HEK293T (cell line): ENCODE measurements around the gene CAPN9.
A peak's percentile ranks its signal among the peaks of the same experiment; 100 is the strongest.

ENCODE experiments used
- CTCF ChIA-PET: fragments of 350-600 bp; formaldehyde crosslinking; extraction: SDS; loops from one replicate; lab custom pipeline; 2021; ENCODE audit warnings: antibody characterized with exemption, inconsistent platforms; lab: Yijun Ruan, JAX
- POLR2A ChIA-PET: fragments of 350-600 bp; formaldehyde crosslinking; extraction: SDS; loops from one replicate; lab custom pipeline; 2020; ENCODE audit warnings: antibody characterized with exemption, inconsistent platforms; lab: Yijun Ruan, JAX
- DNase-seq: peaks from one replicate; pipeline ENCODE4 v3.0.0; 2012; ENCODE audit warnings: mixed read lengths; ENCODE audit errors: extremely low spot score
- ARNT ChIP-seq: fragments of 450-650 bp; IDR thresholded peaks from 2 replicates; pipeline ENCODE4 v1.6.1; 2017; ENCODE audit warnings: mild to moderate bottlenecking
- BHLHE40 ChIP-seq: fragments of 450-650 bp; IDR thresholded peaks from 2 replicates; pipeline ENCODE4 v1.6.1; 2016; ENCODE audit warnings: mild to moderate bottlenecking, moderate library complexity, borderline replicate concordance
- CTBP1 ChIP-seq: fragments of 450-650 bp; IDR thresholded peaks from 2 replicates; pipeline ENCODE4 v1.6.1; 2016; ENCODE audit warnings: borderline replicate concordance
- ELF4 ChIP-seq: fragments of 450-650 bp; IDR thresholded peaks from 2 replicates; pipeline ENCODE4 v1.6.1; 2017; ENCODE audit warnings: antibody characterized with exemption
- FOXA1 ChIP-seq: fragments of 450-650 bp; IDR thresholded peaks from 2 replicates; pipeline ENCODE4 v1.6.1; 2016; ENCODE audit warnings: mild to moderate bottlenecking
- FOXK2 ChIP-seq: fragments of 450-650 bp; IDR thresholded peaks from 2 replicates; pipeline ENCODE4 v1.6.1; 2016; ENCODE audit warnings: mild to moderate bottlenecking
- FOXM1 ChIP-seq: fragments of 450-650 bp; IDR thresholded peaks from 2 replicates; pipeline ENCODE4 v1.6.1; 2017; ENCODE audit warnings: mild to moderate bottlenecking, borderline replicate concordance
- HDGF ChIP-seq: fragments of 450-650 bp; IDR thresholded peaks from 2 replicates; pipeline ENCODE4 v1.6.1; 2017; ENCODE audit warnings: antibody characterized with exemption, borderline replicate concordance
- L3MBTL2 ChIP-seq: fragments of 450-650 bp; conservative IDR thresholded peaks from 2 replicates; pipeline ENCODE4 v1.6.1; 2016; ENCODE audit warnings: mild to moderate bottlenecking
- LEF1 ChIP-seq: fragments of 450-650 bp; IDR thresholded peaks from 2 replicates; pipeline ENCODE4 v1.6.1; 2017; ENCODE audit warnings: mild to moderate bottlenecking, borderline replicate concordance
- NFRKB ChIP-seq: fragments of 450-650 bp; IDR thresholded peaks from 2 replicates; pipeline ENCODE4 v1.6.1; 2016; ENCODE audit warnings: mild to moderate bottlenecking, moderate library complexity
- SP1 ChIP-seq: fragments of 450-650 bp; IDR thresholded peaks from 2 replicates; pipeline ENCODE4 v1.6.1; 2017
- SUZ12 ChIP-seq: fragments of 450-650 bp; IDR thresholded peaks from 2 replicates; pipeline ENCODE4 v1.6.1; 2016; ENCODE audit warnings: mild to moderate bottlenecking
- TARDBP ChIP-seq: fragments of 450-650 bp; IDR thresholded peaks from 2 replicates; pipeline ENCODE4 v1.6.1; 2016
- ZNF384 ChIP-seq: fragments of 450-650 bp; IDR thresholded peaks from 2 replicates; pipeline ENCODE4 v1.6.1; 2016
- TF ChIP-seq, protein P1 (sequence below): fragments of 450-650 bp; IDR thresholded peaks from 2 replicates; pipeline ENCODE4 v1.6.1; 2016

The CAPN9 gene

DNA sequence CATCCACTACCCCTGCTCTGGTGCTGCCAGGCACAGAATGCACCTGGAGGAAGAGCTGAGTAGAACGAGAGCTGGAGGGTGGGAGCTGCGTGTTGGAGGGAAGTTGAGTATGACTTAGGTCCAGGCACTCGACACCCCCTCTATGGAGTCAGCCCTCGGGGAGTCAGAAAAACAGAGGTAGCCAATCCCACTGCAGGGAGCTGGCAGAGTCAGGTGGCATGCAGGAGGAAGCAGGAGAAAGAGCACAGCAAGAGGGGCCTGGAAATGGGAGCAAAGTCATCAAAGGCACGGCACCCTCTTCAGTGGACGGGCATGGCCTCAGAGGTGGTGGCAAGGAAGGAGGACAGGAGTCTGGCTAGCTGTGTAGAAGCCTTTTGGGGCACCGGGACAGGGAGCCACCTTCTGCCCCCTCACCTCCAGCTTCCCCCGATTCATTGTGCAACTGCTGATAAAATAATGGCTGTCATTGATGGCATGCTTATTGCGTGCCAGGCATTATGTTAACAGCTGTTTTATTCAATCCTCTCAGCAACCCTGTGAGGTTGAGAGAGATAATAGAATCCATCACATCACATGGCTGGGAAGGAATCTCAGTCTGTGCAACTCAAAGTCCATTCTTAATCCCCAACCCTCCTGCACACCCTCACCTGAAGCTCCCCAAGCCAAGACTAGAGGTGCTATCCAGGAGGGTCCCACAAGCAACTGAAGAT is 79.1 kb downstream of the CAPN9 start:
- POLR2A ChIA-PET = interaction anchor here (0.9 kb wide), 1 partner anchor 42 kb away, joined by 4 read pairs; the partner anchor contains the start of gene C1orf198
- TF ChIP-seq, protein P1, sequence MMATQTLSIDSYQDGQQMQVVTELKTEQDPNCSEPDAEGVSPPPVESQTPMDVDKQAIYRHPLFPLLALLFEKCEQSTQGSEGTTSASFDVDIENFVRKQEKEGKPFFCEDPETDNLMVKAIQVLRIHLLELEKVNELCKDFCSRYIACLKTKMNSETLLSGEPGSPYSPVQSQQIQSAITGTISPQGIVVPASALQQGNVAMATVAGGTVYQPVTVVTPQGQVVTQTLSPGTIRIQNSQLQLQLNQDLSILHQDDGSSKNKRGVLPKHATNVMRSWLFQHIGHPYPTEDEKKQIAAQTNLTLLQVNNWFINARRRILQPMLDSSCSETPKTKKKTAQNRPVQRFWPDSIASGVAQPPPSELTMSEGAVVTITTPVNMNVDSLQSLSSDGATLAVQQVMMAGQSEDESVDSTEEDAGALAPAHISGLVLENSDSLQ = no peak
- TF ChIP-seq ARNT = no peak
- no peak for TF ChIP-seq CTBP1
- no peak for TF ChIP-seq TARDBP
- TF ChIP-seq FOXA1 = no peak
- no peak for TF ChIP-seq FOXM1
- no peak for TF ChIP-seq BHLHE40
- TF ChIP-seq SP1 = no peak
- no peak for TF ChIP-seq HDGF
- no peak for TF ChIP-seq ELF4
- no peak for TF ChIP-seq FOXK2
- TF ChIP-seq LEF1 = no peak
- no peak for TF ChIP-seq ZNF384
- TF ChIP-seq NFRKB = no peak
- no peak for TF ChIP-seq SUZ12
- no peak for TF ChIP-seq L3MBTL2
- CTCF ChIA-PET = no interaction called here
- DNase-seq = no peak

DNA sequence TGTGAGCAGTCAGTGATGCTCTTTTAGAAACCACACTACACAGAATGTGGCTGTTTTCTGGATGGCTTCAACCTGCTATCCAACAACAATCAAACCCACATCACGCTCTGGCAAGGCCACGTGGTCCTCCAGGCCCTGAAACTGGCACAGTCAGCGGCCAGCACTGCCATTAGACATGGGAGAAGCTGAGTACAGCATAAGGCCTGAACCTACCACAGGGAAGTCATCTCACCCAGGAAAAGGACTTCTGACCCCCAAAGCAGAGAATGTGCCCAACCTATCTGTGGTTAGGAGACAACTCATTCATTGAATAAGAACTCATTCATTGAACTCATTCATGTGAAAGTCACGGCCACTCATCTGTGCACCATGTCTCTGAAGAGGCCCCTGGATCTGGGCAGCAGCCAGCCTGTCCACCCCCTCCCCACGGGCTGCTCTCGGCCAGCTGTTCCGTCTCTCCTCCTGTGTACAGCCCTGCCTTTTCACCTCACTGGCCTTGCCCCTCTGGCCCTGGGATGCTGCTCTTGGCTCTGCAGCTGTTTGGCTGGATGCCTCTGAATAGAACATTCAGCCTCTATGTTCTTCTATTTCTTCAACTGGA is 80.0 kb downstream of the CAPN9 start:
- no peak for TF ChIP-seq TARDBP
- TF ChIP-seq NFRKB = no peak
- no peak for TF ChIP-seq SP1
- no peak for TF ChIP-seq ARNT
- TF ChIP-seq, protein P1 = no peak
- no peak for TF ChIP-seq HDGF
- TF ChIP-seq L3MBTL2 = no peak
- no peak for TF ChIP-seq ZNF384
- TF ChIP-seq LEF1 = no peak
- TF ChIP-seq ELF4 = no peak
- no peak for TF ChIP-seq BHLHE40
- TF ChIP-seq CTBP1 = no peak
- no peak for TF ChIP-seq FOXK2
- no peak for TF ChIP-seq SUZ12
- ChIA-PET POLR2A (interaction anchor here (0.9 kb wide), 1 partner anchor 41 kb away, joined by 4 read pairs; the partner anchor contains the start of gene C1orf198), CTCF (no interaction called here)
- DNase-seq = no peak

DNA sequence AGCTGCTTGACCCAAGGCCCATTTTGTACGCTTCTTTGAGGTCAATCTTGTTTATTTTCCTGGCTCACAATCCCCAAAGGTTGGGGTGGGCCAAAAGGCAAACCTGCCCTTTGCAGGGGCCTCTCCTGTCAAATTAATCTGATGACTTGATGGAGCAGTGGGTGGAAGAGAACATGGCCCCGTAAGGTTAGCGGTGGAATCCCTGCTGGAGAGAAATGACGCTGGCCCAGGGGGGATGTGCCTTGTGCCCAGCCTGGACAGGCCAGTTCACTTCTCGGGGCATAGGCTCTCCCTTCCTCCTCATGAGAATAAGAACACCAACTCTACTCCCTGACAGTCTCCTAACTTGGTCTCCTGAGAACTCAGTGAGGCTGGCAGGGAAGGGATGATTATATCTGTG is 80.6 kb downstream of the CAPN9 start:
- DNase-seq = no peak
- TF ChIP-seq ARNT (no peak), HDGF (no peak)
- ChIA-PET POLR2A (no interaction called here), CTCF (no interaction called here)

DNA sequence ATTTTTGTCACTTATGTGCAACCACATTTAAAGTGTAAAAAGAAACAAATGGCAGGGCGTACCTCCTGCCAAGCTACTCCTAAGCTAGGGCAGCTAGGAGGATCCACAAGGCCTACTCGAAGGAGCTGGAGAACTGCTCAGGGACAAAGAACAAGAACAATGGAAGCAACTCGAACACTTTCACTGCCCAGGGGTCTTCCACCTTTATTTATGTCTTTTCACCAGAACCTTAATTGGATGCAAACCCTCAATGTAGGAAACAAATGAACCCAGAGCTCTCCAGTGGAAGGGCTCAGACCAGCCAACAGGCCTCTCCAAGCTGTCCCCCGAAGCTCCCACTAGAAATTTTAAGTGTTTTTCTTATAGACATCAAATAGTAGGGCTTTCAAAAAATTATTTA is 81.2 kb downstream of the CAPN9 start:
- POLR2A ChIA-PET = no interaction called here
- TF ChIP-seq NFRKB = no peak
- peak; percentile 3 for DNase-seq
- CTCF ChIA-PET = no interaction called here

DNA sequence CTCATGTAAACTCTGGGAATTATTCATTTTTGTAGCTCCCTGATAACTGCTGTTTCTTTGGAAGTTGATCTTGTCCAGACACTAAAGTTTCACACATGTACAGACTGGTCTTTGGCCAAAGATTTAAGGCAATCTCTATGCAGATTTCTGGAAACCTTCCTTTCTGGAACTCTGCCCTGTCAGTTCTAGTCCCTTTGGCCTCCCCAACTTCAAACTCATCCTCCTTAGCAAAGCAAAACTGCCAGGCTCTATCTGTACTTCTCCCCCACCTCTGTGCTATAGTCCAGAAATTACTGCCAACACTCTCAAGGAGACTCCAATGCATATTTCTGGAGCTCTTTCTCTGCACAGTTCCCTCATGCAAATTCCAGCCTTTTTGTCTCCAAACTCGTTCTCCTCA is 84.6 kb downstream of the CAPN9 start:
- POLR2A ChIA-PET = no interaction called here
- CTCF ChIA-PET = no interaction called here
- TF ChIP-seq HDGF (no peak), ELF4 (no peak), SUZ12 (no peak), ARNT (no peak), TARDBP (no peak), ZNF384 (no peak)
- no peak for DNase-seq

DNA sequence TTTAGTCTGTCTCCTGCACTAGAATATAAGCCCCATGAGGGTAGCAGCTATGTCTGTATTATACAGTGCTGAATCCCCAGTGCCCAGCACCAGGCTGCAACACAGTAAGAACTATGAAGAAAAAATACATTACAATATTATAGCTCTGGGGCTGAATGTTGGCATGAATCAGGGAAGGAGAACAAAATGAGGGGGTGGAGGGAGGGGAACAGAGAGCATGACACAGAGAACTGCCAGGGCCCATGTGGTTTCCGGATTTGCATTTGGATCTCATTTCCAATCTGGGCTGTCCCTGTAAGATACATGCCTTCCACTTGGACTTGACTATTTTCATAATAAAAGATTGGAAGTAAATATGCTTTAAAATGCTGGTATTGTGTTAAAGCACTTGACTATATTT is 85.3 kb downstream of the CAPN9 start:
- no peak for TF ChIP-seq ZNF384
- TF ChIP-seq FOXM1 = no peak
- TF ChIP-seq CTBP1 = no peak
- no peak for TF ChIP-seq FOXK2
- no peak for TF ChIP-seq BHLHE40
- TF ChIP-seq SUZ12 = no peak
- TF ChIP-seq FOXA1 = no peak
- no peak for TF ChIP-seq TARDBP
- TF ChIP-seq, protein P1 = no peak
- TF ChIP-seq L3MBTL2 = no peak
- TF ChIP-seq HDGF = no peak
- TF ChIP-seq LEF1 = no peak
- TF ChIP-seq SP1 = no peak
- no peak for TF ChIP-seq ARNT
- TF ChIP-seq NFRKB = no peak
- no peak for TF ChIP-seq ELF4
- ChIA-PET CTCF (no interaction called here), POLR2A (no interaction called here)
- DNase-seq = no peak

DNA sequence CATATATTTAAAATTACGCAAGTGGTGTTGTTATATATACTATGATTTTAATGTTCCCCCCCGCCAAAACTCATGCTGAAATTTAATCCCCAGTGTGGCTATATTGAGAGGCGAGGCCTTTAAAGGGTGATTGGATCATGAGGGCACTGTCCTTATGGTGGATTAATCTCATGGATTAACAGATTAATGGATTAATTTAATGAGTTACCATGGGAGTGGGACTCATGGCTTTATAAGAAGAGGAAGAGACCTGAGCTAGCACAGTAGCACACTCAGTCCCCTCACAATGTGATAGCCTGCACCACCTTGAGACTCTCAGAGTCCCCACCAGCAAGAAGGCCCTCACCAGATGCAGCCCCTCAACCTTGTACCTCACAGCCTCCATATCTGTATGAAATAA is 86.3 kb downstream of the CAPN9 start:
- TF ChIP-seq SP1 (no peak), ELF4 (no peak), CTBP1 (no peak)
- ChIA-PET CTCF (no interaction called here), POLR2A (no interaction called here)
- DNase-seq = no peak
